Measurements from ENCODE around the gene CUBN. TPM values are rescaled to one million over a fixed set of nuclear protein-coding genes. Genes with fewer than 3 reads are reported as not detected.

Gene CUBN
- total and polyA plus RNA-seq, 2 of the 13 experiments (the other 11 are each of a cell fraction or from before 2014, with no cell fraction given), result 0.27 to 0.32 TPM

DNA sequence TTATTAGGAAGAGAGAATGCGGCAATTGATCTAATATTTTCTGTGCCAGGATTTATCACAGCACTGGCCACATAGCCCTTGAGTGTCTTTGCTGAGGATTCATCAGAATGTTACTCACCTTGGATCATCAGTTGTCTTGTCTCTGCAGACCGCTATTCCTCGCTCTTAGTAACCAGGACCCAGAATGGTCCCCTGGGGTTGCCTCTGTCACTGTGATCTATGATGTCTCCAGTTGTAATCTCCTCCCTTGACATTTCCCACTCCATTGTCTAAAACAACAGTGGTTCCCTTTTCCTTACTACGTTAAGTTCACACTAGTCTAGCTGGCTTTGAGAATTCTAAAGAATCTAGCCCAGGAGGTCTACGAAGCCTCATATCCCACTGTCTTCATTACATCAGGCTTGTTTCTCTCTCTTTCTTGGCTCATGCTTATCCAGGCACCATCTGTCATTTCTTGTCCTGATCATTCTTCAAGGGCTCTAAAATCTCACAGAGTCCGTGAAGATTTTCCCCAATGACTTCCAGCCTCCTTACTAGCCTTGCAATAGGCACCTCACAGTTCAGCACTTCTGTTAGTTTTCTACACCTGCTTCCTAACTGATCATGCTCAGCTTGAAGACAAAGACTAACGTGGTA lies 125.8 kb downstream of the CUBN start:
- intact Hi-C loops (cut with micrococcal nuclease; ENCODE audit: unreplicated experiment), result no loop called here

More for the DNA sequence above, 125.8 kb downstream of the CUBN start:
- Histone ChIP-seq H3K36me3 (replicated peaks in 1 of 2; ENCODE audit: control insufficient read depth in 1 of 2, insufficient read depth in 2 of 2, low read length in 2 of 2) (no peaks in the 10 kb centered on the region), H3K9me3 (ENCODE audit: low read length) (no peaks in the 10 kb centered on the region), H3K27ac (ENCODE audit: extremely low read length, insufficient read depth, low read length) (no peak overlapping the region), H3K79me2 (ENCODE audit: insufficient read depth, low read length) (no peaks in the 10 kb centered on the region), H3K4me3 (replicated peaks in 1 of 3; ENCODE audit: insufficient read depth in 1 of 3, low read depth in 2 of 3, low read length in 3 of 3) (no peak overlapping the region), H3K4me2 (ENCODE audit: low read depth, low read length) (no peak overlapping the region), H2AFZ (ENCODE audit: low read length) (no peak overlapping the region), H3K4me1 (ENCODE audit: insufficient read depth, low read length) (no peaks in the 10 kb centered on the region), H4K20me1 (ENCODE audit: insufficient read depth, low read length) (no peaks in the 10 kb centered on the region), H3K9ac (ENCODE audit: insufficient read depth, low read depth, low read length) (no peak overlapping the region), H3K27me3 (ENCODE audit: control insufficient read depth in 1 of 2, insufficient read depth in 2 of 2, low read length in 2 of 2) (no peaks in the 10 kb centered on the region)
- ChIA-PET POLR2A (no interaction called here), CTCF (ENCODE audit: low intra/inter-chr PET ratio, low total read pairs) (no interaction called here)
- DNase-seq (ENCODE audit: low spot score) (no peak), FAIRE-seq (no peak), ATAC-seq (no peak)
- no peak for TF ChIP-seq ZNF703 (CRISPR knock-in tag; IDR thresholded peaks at IDR 0.05; ENCODE audit: borderline replicate concordance)
- TF ChIP-seq, protein P1, sequence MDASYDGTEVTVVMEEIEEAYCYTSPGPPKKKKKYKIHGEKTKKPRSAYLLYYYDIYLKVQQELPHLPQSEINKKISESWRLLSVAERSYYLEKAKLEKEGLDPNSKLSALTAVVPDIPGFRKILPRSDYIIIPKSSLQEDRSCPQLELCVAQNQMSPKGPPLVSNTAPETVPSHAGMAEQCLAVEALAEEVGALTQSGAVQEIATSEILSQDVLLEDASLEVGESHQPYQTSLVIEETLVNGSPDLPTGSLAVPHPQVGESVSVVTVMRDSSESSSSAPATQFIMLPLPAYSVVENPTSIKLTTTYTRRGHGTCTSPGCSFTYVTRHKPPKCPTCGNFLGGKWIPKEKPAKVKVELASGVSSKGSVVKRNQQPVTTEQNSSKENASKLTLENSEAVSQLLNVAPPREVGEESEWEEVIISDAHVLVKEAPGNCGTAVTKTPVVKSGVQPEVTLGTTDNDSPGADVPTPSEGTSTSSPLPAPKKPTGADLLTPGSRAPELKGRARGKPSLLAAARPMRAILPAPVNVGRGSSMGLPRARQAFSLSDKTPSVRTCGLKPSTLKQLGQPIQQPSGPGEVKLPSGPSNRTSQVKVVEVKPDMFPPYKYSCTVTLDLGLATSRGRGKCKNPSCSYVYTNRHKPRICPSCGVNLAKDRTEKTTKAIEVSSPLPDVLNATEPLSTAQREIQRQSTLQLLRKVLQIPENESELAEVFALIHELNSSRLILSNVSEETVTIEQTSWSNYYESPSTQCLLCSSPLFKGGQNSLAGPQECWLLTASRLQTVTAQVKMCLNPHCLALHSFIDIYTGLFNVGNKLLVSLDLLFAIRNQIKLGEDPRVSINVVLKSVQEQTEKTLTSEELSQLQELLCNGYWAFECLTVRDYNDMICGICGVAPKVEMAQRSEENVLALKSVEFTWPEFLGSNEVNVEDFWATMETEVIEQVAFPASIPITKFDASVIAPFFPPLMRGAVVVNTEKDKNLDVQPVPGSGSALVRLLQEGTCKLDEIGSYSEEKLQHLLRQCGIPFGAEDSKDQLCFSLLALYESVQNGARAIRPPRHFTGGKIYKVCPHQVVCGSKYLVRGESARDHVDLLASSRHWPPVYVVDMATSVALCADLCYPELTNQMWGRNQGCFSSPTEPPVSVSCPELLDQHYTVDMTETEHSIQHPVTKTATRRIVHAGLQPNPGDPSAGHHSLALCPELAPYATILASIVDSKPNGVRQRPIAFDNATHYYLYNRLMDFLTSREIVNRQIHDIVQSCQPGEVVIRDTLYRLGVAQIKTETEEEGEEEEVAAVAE (CRISPR knock-in tag; IDR thresholded peaks at IDR 0.05; ENCODE audit: borderline replicate concordance), result no peak
- no peak for TF ChIP-seq ZNF431 (CRISPR knock-in tag; IDR thresholded peaks at IDR 0.05; ENCODE audit: borderline replicate concordance, low read depth)
- TF ChIP-seq U2AF1 (optimal IDR thresholded peaks at IDR 0.05; ENCODE audit: low read depth, low read length), result no peak
- no peak for TF ChIP-seq ATRX (CRISPR knock-in tag; IDR thresholded peaks at IDR 0.05; ENCODE audit: borderline replicate concordance)
- no peak for TF ChIP-seq CCDC6 (CRISPR knock-in tag; IDR thresholded peaks at IDR 0.05)
- in situ Hi-C loops (cut with HindIII; ENCODE audit: extremely low pct_ligation_motif_present, low pct_unique_long_range_greater_than_20kb), result no loop called here
- no TSS peak for BruUV-seq (replicated peaks)
- WGBS (ENCODE audit: low lambda C conversion rate), result 49% methylated on average over 7 of the region's 7 CpGs
